HG03103 (cell line): ENCODE results near the gene FXR1.
"Not testable (repeated sequence)": the region's sequence is repeated elsewhere in the genome, so short reads cannot be mapped to it uniquely, and the experiment has no call there.

Source experiments
- ATAC-seq: cut with Tn5 transposase; IDR thresholded peaks from one replicate; pipeline ENCODE4 v1.9.1; 2021; ENCODE audit warnings: low read depth; ENCODE audit not compliant: unreplicated experiment

FXR1 gene

GRCh38 chr3:180912304-180913296, at the start of gene FXR1:
FXR1 (plus strand) TSS chr3:180912670; CDS start chr3:180912686, 16 bp downstream.
- ATAC-seq = peak; percentile 95

- no peak for ATAC-seq
Measured at GRCh38 chr3:180870008-180870699, 42.3 kb upstream of the FXR1 start.

GRCh38 chr3:180871901-180872300, 40.6 kb upstream of the FXR1 start:
- ATAC-seq = no peak

- not testable (repeated sequence) for ATAC-seq
Measured at GRCh38 chr3:180872430-180872829, 40.0 kb upstream of the FXR1 start.

GRCh38 chr3:180875124-180875698, 37.3 kb upstream of the FXR1 start:
- ATAC-seq = no peak

GRCh38 chr3:180881065-180881801, 31.2 kb upstream of the FXR1 start:
- no peak for ATAC-seq

GRCh38 chr3:180882115-180882514, 30.4 kb upstream of the FXR1 start:
- ATAC-seq = no peak

- ATAC-seq = no peak
Measured at GRCh38 chr3:180888992-180889560, 23.4 kb upstream of the FXR1 start.

GRCh38 chr3:180898572-180898971, 13.9 kb upstream of the FXR1 start:
- ATAC-seq = no peak

- ATAC-seq = no peak
Measured at GRCh38 chr3:180909369-180910127, 2.9 kb upstream of the FXR1 start.

- no peak for ATAC-seq
Measured at GRCh38 chr3:180910823-180911222, 1.6 kb upstream of the FXR1 start.

- peak; percentile 14 for ATAC-seq
Measured at GRCh38 chr3:180911876-180912303, 580 bp upstream of the FXR1 start.

GRCh38 chr3:180913581-180914404, 1.3 kb downstream of the FXR1 start:
- ATAC-seq = no peak

GRCh38 chr3:180918542-180918941, 6.1 kb downstream of the FXR1 start:
- no peak for ATAC-seq

- ATAC-seq = no peak
Measured at GRCh38 chr3:180922242-180922641, 9.8 kb downstream of the FXR1 start.

- no peak for ATAC-seq
Measured at GRCh38 chr3:180923561-180923960, 11.1 kb downstream of the FXR1 start.

GRCh38 chr3:180926526-180926925, 14.1 kb downstream of the FXR1 start:
- no peak for ATAC-seq

- no peak for ATAC-seq
Measured at GRCh38 chr3:180929376-180929775, 16.9 kb downstream of the FXR1 start.

GRCh38 chr3:180930526-180930925, 18.1 kb downstream of the FXR1 start:
- no peak for ATAC-seq
